Activated CD4-positive, alpha-beta memory T cell treated with anti-CD3 and anti-CD28 coated beads, Interleukin-2, amount 10 ng/mL, durations not matched to agents 7 days and 5 days (primary cell): Measurements from ENCODE around the gene SDCBP2. TPM values are rescaled to one million over a fixed set of nuclear protein-coding genes. Genes with fewer than 3 reads are reported as not detected.

Experiments used
- CTCF ChIA-PET: fragments of 350-600 bp; sonication (Branson Sonifier 250); formaldehyde crosslinking; loops from one replicate; lab custom pipeline; 2021; ENCODE audit warnings: antibody characterized with exemption, inconsistent platforms; lab: Charles Lee
- POLR2A ChIA-PET: fragments of 350-600 bp; sonication (Branson Sonifier 250); formaldehyde crosslinking; loops from one replicate; lab custom pipeline; 2021; ENCODE audit warnings: antibody characterized with exemption; lab: Charles Lee
- DNase-seq: peaks from one replicate; pipeline ENCODE4 v3.0.0-alpha.2; 2020
- H3K27ac Mint-ChIP-seq: one replicate; pipeline ENCODE4 v1.8.0; 2021; ENCODE audit warnings: mild to moderate bottlenecking, mixed read lengths
- H3K27me3 Mint-ChIP-seq: one replicate; pipeline ENCODE4 v1.8.0; 2021; ENCODE audit warnings: mixed read lengths
- H3K36me3 Mint-ChIP-seq: one replicate; pipeline ENCODE4 v1.8.0; 2021; ENCODE audit warnings: low read depth, mixed read lengths
- H3K4me1 Mint-ChIP-seq: one replicate; pipeline ENCODE4 v1.8.0; 2021; ENCODE audit warnings: mixed read lengths
- H3K4me3 Mint-ChIP-seq: one replicate; pipeline ENCODE4 v1.8.0; 2021; ENCODE audit warnings: mild to moderate bottlenecking, mixed read lengths
- H3K9me3 Mint-ChIP-seq: one replicate; pipeline ENCODE4 v1.8.0; 2021; ENCODE audit warnings: mixed read lengths
- total RNA-seq, 2 experiments: library from RNA; stranded (reverse); gene quantifications; one replicate each; pipeline ENCODE4 v1.2.3, GENCODE V29; 2021

The SDCBP2 gene, protein sequence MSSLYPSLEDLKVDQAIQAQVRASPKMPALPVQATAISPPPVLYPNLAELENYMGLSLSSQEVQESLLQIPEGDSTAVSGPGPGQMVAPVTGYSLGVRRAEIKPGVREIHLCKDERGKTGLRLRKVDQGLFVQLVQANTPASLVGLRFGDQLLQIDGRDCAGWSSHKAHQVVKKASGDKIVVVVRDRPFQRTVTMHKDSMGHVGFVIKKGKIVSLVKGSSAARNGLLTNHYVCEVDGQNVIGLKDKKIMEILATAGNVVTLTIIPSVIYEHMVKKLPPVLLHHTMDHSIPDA
- total RNA-seq, result 1 to 10 TPM; 3.1 to 3.2 TPM

GRCh38 chr20:1328680-1329330, at the start of gene SDCBP2:
TSS of gene SDCBP2 (minus strand) at chr20:1329139. CDS start at chr20:1320416, 8,723 bp downstream.
- POLR2A ChIA-PET, result interaction anchor here (1.0 to 4.3 kb wide), 7 partner anchors 29 to 1030 kb away, joined by 3 to 47 read pairs (median 4); partner anchors contain the start of gene FKBP1A
- Mint-ChIP-seq H3K4me3 (no peak within 1 kb of the TSS), H3K27ac (peak within 1 kb of the TSS; percentile 84), H3K27me3 (no peaks in the 10 kb centered on the region), H3K36me3 (peaks cover 27% of the 10 kb centered on the region), H3K4me1 (peaks cover 43% of the 10 kb centered on the region), H3K9me3 (no peaks in the 10 kb centered on the region)
- CTCF ChIA-PET, result interaction anchor here (0.8 to 2.8 kb wide), 2 partner anchors 33 to 108 kb away, joined by 4 to 9 read pairs; no protein-coding TSS in a partner anchor
- peak; percentile 15 for DNase-seq

DNA sequence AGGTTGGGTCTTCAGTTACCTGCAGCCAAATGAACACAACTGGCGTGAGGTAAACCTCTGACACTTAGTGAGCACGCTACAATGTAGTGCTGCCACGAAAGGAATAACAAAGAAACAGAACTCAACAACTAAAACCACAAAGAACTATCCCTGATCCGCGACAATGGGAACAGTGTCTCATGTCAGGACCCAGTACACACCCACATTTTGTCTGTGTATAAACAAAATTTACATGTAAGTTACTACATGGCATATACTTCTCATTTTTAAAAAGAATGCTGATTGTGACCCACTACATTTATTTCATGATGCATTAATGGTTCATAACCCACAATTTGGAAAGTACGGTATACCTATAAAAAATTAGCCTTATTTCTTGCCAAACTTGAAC, 49.8 kb upstream of the SDCBP2 start:
- peaks cover 83% of the 10 kb centered on the region for H3K4me1 Mint-ChIP-seq
- ChIA-PET POLR2A (interaction anchor here (1.2 to 3.9 kb wide), 2 partner anchors 13 to 17 kb away, joined by 4 to 13 read pairs; no protein-coding TSS in a partner anchor), CTCF (no interaction called here)
- DNase-seq, result no peak
- H3K27ac Mint-ChIP-seq, result peak overlapping the region; percentile 54
- no peaks in the 10 kb centered on the region for H3K9me3 Mint-ChIP-seq
- H3K36me3 Mint-ChIP-seq, result peaks cover 52% of the 10 kb centered on the region
- no peak overlapping the region for H3K4me3 Mint-ChIP-seq
- no peaks in the 10 kb centered on the region for H3K27me3 Mint-ChIP-seq

DNA sequence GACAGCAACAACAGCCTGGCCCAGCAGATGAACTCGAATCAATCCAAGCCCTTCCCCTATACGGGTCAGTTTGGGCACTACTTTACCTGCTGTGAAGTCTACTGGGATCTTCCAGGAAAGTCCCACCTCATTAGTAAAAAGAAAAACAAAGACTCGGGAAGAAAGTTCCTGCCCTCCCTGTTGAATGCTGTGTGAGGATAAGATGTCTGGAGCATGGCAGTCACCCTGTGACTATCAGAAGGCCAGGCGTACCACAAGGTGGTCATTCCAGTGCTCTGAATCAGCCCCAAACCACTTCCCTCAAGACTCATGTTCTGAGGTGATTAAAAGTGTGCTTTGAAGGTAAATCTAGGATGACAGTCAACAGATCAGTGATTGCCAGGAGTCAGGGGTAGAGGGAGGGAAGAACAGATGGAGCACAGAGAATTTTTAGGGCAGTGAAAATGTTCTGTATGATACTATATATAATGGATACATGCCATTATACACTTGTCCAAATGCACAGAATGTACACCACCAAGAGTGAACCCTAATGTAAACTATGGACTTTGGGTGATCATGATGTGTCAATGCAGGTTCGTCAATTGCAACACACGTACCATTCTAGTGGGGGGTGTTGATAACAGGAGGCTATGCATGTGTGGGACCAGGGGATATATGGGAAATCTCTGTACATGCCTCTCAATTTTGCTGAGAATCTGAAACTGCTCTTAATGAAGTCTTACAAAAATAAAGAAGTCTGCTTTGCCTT, 49.2 kb upstream of the SDCBP2 start:
- peaks cover 55% of the 10 kb centered on the region for H3K36me3 Mint-ChIP-seq
- H3K9me3 Mint-ChIP-seq, result no peaks in the 10 kb centered on the region
- CTCF ChIA-PET, result interaction anchor here (1.7 kb wide), 1 partner anchor 13 kb away, joined by 5 read pairs; no protein-coding TSS in a partner anchor
- DNase-seq, result no peak
- H3K27ac Mint-ChIP-seq, result peak overlapping the region; percentile 54
- POLR2A ChIA-PET, result interaction anchor here (0.8 to 2.7 kb wide), 3 partner anchors 11 to 52 kb away, joined by 3 to 9 read pairs (median 6); no protein-coding TSS in a partner anchor
- H3K4me3 Mint-ChIP-seq, result no peak overlapping the region
- no peaks in the 10 kb centered on the region for H3K27me3 Mint-ChIP-seq
- peaks cover 86% of the 10 kb centered on the region for H3K4me1 Mint-ChIP-seq

DNA sequence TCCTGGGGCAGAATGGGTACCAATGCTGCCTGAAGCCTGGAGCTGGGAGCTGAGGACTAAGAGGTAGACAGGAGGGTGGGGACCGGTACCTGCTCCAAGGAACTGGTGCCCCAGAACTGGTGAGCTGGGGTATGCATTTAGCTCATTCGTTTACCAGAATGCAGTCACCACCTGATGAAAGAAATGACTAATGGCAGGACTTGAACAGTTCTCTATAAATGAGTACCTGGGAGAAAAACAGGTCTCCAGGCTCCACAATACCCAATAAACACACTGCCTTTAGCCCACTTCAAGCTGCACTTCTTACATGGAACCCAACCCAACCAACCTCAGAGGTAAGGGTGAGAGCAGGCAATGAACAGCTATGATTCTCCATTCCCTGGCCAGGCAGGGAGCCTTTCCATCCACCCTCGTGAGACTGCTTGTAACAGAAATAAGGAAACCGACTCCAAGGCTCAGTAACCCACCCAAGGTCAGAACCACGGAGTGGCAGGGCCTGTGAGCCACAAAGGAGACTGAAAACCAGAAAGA, 48.5 kb upstream of the SDCBP2 start:
- Mint-ChIP-seq H3K36me3 (peaks cover 59% of the 10 kb centered on the region), H3K27me3 (no peaks in the 10 kb centered on the region), H3K27ac (peak overlapping the region; percentile 54), H3K9me3 (no peaks in the 10 kb centered on the region), H3K4me1 (peaks cover 82% of the 10 kb centered on the region), H3K4me3 (no peak overlapping the region)
- no peak for DNase-seq
- ChIA-PET CTCF (interaction anchor here (1.7 kb wide), 1 partner anchor 14 kb away, joined by 5 read pairs; no protein-coding TSS in a partner anchor), POLR2A (interaction anchor here (0.5 to 2.7 kb wide), 8 partner anchors 11 to 282 kb away, joined by 3 to 9 read pairs (median 6); partner anchors contain the start of gene SDCBP2)

DNA sequence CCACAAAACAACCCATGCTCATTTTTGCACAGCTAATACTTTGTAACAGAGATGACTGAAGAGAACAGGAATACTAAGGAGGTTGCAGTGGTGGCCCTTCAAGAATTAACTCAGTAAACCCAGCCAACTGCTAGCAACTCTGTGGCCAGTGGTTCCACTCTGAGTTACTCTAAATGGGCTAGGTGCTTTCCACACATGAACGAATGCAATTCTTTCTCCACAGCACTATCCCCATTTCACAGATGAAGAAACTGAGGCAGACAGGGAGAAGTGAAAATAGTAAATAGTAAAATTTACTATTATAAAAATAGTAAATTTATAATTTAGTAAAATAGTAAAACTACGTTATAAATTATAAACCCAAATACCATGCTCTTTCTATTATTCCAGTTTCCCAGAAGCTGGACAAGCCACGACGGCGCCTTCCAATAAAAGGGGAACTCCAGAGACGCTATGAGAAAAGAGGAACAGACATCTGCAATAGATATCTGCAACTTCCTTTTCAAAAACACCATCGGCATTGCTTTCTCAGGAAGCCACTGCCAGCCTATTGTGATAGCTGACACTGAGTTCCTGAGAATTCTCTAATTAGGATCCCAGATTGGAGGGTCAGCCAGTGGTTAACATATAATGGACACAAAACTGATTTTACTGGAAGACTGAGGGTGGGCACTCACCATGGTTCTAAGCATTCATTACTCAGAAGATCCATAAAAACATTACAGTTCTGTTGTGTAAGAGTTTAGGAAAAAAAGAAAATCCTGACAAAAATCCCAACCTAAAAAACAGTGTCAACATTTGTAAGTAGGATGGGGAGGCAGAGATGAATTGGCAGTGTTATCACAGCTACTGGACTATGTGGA, 47.7 kb upstream of the SDCBP2 start:
- Mint-ChIP-seq H3K4me3 (no peak overlapping the region), H3K27me3 (no peaks in the 10 kb centered on the region), H3K27ac (peak overlapping the region; percentile 54), H3K4me1 (peaks cover 82% of the 10 kb centered on the region), H3K9me3 (no peaks in the 10 kb centered on the region), H3K36me3 (peaks cover 67% of the 10 kb centered on the region)
- POLR2A ChIA-PET, result interaction anchor here (0.5 to 2.7 kb wide), 7 partner anchors 12 to 283 kb away, joined by 3 to 9 read pairs (median 6); partner anchors contain the start of gene SDCBP2
- CTCF ChIA-PET, result interaction anchor here (1.7 kb wide), 1 partner anchor 15 kb away, joined by 5 read pairs; no protein-coding TSS in a partner anchor
- no peak for DNase-seq

- Mint-ChIP-seq H3K4me1 (peaks cover 82% of the 10 kb centered on the region), H3K9me3 (no peaks in the 10 kb centered on the region), H3K36me3 (peaks cover 73% of the 10 kb centered on the region), H3K27me3 (no peaks in the 10 kb centered on the region), H3K27ac (peak overlapping the region; percentile 9), H3K4me3 (no peak overlapping the region)
- CTCF ChIA-PET, result no interaction called here
- POLR2A ChIA-PET, result interaction anchor here (1.8 to 2.7 kb wide), 2 partner anchors 16 to 50 kb away, joined by 6 to 9 read pairs; no protein-coding TSS in a partner anchor
- DNase-seq, result no peak
These were observed 47.1 kb upstream of the SDCBP2 start for GRCh38 chr20:1376007-1376406.

DNA sequence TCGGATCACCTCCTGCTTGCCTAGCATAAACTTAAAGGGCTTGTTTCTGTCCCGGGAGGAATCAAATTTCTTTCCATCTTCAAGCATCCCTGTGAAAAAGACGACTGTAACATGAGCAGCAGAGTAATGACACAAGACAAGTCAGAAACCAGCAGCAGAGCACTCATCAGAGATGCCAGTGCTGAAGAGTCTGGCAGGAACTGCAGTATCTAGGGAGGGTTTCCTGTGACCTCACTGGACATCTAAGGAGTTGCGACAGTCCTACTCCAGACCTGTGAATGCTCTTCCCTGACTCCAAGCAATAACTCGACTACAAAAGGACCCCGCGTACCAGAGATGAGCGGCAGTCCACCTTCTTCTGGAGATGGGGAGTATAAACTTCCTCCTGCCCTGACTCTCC, 46.6 kb upstream of the SDCBP2 start:
- Mint-ChIP-seq H3K9me3 (no peaks in the 10 kb centered on the region), H3K27me3 (no peaks in the 10 kb centered on the region), H3K4me1 (peaks cover 78% of the 10 kb centered on the region), H3K27ac (no peak overlapping the region), H3K4me3 (no peak overlapping the region), H3K36me3 (peaks cover 78% of the 10 kb centered on the region)
- DNase-seq, result no peak
- POLR2A ChIA-PET, result interaction anchor here (1.8 to 2.7 kb wide), 2 partner anchors 16 to 50 kb away, joined by 6 to 9 read pairs; no protein-coding TSS in a partner anchor
- CTCF ChIA-PET, result no interaction called here

DNA sequence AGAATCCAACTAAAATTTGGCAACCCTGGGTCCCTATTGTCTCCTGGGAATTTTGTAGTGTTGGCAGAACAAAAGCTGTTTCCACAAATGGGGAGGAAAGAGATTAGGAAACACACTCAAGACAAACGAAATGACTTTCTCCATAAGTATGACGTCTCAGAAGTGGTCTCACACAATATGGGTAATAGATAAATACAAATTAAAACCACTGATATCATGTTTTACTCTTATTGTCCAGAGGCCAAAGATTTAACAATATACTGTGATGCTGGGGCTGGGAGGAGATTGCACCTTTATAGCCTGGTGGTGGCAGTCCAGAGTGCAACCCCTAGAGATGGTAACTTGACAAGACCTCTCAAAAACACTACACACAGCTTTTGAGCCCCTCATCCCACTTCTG, 45.3 kb upstream of the SDCBP2 start:
- Mint-ChIP-seq H3K27me3 (no peaks in the 10 kb centered on the region), H3K36me3 (peaks cover 80% of the 10 kb centered on the region), H3K4me3 (no peak overlapping the region), H3K27ac (no peak overlapping the region), H3K4me1 (peaks cover 67% of the 10 kb centered on the region), H3K9me3 (no peaks in the 10 kb centered on the region)
- ChIA-PET CTCF (no interaction called here), POLR2A (interaction anchor here (0.8 kb wide), 1 partner anchor 13 kb away, joined by 3 read pairs; no protein-coding TSS in a partner anchor)
- DNase-seq, result no peak

- Mint-ChIP-seq H3K36me3 (peaks cover 83% of the 10 kb centered on the region), H3K4me3 (no peak overlapping the region), H3K4me1 (peaks cover 61% of the 10 kb centered on the region), H3K9me3 (no peaks in the 10 kb centered on the region), H3K27me3 (no peaks in the 10 kb centered on the region), H3K27ac (no peak overlapping the region)
- no peak for DNase-seq
- POLR2A ChIA-PET, result no interaction called here
- CTCF ChIA-PET, result no interaction called here
These were observed 44.7 kb upstream of the SDCBP2 start for GRCh38 chr20:1373614-1374013.

GRCh38 chr20:1373036-1373435, 44.1 kb upstream of the SDCBP2 start:
- ChIA-PET CTCF (no interaction called here), POLR2A (no interaction called here)
- H3K4me1 Mint-ChIP-seq, result peaks cover 55% of the 10 kb centered on the region
- H3K36me3 Mint-ChIP-seq, result peaks cover 83% of the 10 kb centered on the region
- DNase-seq, result no peak
- no peak overlapping the region for H3K4me3 Mint-ChIP-seq
- H3K9me3 Mint-ChIP-seq, result no peaks in the 10 kb centered on the region
- H3K27me3 Mint-ChIP-seq, result no peaks in the 10 kb centered on the region
- no peak overlapping the region for H3K27ac Mint-ChIP-seq

GRCh38 chr20:1371830-1372539, 43.0 kb upstream of the SDCBP2 start:
- POLR2A ChIA-PET, result interaction anchor here (0.6 to 1.2 kb wide), 3 partner anchors 20 to 220 kb away, joined by 3 read pairs; no protein-coding TSS in a partner anchor
- peaks cover 45% of the 10 kb centered on the region for H3K4me1 Mint-ChIP-seq

More at GRCh38 chr20:1371830-1372539, 43.0 kb upstream of the SDCBP2 start:
- Mint-ChIP-seq H3K27me3 (no peaks in the 10 kb centered on the region), H3K27ac (peak overlapping the region; percentile 17), H3K4me3 (no peak overlapping the region), H3K36me3 (peaks cover 84% of the 10 kb centered on the region), H3K9me3 (no peaks in the 10 kb centered on the region)
- no peak for DNase-seq
- CTCF ChIA-PET, result interaction anchor here (0.8 kb wide), 1 partner anchor 132 kb away, joined by 4 read pairs; no protein-coding TSS in a partner anchor
